ENCODE results near the gene NEUROG1.

Gene NEUROG1

DNA sequence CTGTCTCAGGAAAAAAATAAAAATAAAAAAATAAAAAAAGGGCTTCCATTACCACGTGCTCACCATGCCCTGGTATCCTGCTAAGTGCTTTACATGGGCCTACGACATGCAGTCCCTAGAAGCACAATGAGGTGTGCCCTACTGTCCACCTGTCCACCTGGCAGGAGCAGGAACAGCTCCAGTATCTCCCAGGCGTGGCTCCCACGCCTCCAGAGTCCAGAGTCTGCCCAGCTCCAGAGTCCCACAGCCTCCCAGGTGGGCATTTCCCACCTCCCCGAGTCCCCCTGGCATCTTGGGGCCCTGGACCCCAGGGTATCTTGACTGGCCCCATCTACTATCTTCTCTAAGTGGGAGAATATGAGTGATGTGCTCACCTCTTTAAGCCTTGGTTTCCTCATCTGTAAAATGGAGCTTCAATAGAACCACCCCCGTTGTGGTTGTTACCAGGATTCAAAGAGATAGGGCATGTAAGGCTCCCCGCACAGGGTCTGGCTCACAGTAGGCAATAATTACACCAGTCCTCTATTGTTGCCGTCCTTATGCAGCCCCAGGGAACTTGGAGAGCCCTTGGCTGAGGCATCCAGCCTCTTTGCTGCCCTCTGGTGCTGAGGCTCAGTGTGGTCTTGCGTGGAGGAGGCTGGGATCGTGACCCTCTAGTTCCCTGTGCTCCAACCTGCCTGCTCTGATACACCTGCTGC, 34.1 kb upstream of the NEUROG1 start:
- no peak overlapping the region for H2AFZ ChIP-seq (ENCODE audit: low read length)
- DNase-seq = peak; percentile 57
- no peaks in the 10 kb centered on the region for H3K9me3 ChIP-seq (replicated peaks; ENCODE audit: insufficient read depth, low read length)
- H3F3A ChIP-seq (ENCODE audit: insufficient read depth, low read length) = no peaks in the 10 kb centered on the region
- H3K9ac ChIP-seq (ENCODE audit: low read length) = no peak overlapping the region
- no peaks in the 10 kb centered on the region for H3K4me1 ChIP-seq (ENCODE audit: low read length)
- H3K36me3 ChIP-seq (replicated peaks; ENCODE audit: insufficient read depth, low read length) = no peaks in the 10 kb centered on the region
- no peak overlapping the region for H3K27ac ChIP-seq (ENCODE audit: low read length)
- TF ChIP-seq, protein P1, sequence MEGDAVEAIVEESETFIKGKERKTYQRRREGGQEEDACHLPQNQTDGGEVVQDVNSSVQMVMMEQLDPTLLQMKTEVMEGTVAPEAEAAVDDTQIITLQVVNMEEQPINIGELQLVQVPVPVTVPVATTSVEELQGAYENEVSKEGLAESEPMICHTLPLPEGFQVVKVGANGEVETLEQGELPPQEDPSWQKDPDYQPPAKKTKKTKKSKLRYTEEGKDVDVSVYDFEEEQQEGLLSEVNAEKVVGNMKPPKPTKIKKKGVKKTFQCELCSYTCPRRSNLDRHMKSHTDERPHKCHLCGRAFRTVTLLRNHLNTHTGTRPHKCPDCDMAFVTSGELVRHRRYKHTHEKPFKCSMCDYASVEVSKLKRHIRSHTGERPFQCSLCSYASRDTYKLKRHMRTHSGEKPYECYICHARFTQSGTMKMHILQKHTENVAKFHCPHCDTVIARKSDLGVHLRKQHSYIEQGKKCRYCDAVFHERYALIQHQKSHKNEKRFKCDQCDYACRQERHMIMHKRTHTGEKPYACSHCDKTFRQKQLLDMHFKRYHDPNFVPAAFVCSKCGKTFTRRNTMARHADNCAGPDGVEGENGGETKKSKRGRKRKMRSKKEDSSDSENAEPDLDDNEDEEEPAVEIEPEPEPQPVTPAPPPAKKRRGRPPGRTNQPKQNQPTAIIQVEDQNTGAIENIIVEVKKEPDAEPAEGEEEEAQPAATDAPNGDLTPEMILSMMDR (IDR thresholded peaks at IDR 0.05; ENCODE audit: low read length) = peak; percentile 69
- no peak for TF ChIP-seq EZH2phosphoT487 (IDR thresholded peaks at IDR 0.05; ENCODE audit: low read length)
- no peaks in the 10 kb centered on the region for H3K79me2 ChIP-seq (ENCODE audit: low read length)
- H3K4me3 ChIP-seq (ENCODE audit: low read length) = no peak overlapping the region
- no peak overlapping the region for H3K4me2 ChIP-seq (ENCODE audit: low read depth, low read length)
- no peaks in the 10 kb centered on the region for H4K20me1 ChIP-seq (ENCODE audit: insufficient read depth, low read length)
- peaks cover 9% of the 10 kb centered on the region for H3K27me3 ChIP-seq (replicated peaks; ENCODE audit: insufficient read depth, low read length)
- H3K9me2 ChIP-seq (replicated peaks; ENCODE audit: insufficient read depth, low read length) = no peaks in the 10 kb centered on the region

DNA sequence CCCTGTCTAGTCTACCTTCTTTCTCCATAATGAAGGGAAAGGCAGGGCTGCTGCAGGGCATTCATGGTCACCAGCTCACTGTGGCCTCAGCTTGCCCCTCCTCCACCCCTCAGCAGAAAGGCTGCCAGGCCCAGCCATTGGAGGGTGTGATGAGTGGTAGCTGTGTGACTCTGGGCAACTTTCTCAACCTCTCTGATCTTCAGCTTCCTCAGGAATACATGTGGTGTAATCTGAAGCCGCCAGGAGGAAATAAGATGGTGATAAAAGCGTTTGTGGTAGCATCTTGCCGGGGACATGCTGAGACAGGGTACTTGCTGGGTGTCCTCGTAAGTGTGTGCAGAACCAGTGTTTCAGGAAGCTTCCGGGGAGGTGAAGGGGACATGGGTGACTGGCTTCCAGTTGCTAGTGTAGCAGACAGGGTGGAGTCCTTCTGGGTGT, 33.2 kb upstream of the NEUROG1 start:
- Histone ChIP-seq H3K79me2 (ENCODE audit: low read length) (no peaks in the 10 kb centered on the region), H3K9me2 (replicated peaks; ENCODE audit: insufficient read depth, low read length) (no peaks in the 10 kb centered on the region), H3K4me1 (ENCODE audit: low read length) (no peaks in the 10 kb centered on the region), H3K27ac (ENCODE audit: low read length) (no peak overlapping the region), H3K9ac (ENCODE audit: low read length) (no peak overlapping the region), H3F3A (ENCODE audit: insufficient read depth, low read length) (no peaks in the 10 kb centered on the region), H4K20me1 (ENCODE audit: insufficient read depth, low read length) (no peaks in the 10 kb centered on the region), H3K36me3 (replicated peaks; ENCODE audit: insufficient read depth, low read length) (no peaks in the 10 kb centered on the region), H3K4me2 (ENCODE audit: low read depth, low read length) (no peak overlapping the region), H2AFZ (ENCODE audit: low read length) (no peak overlapping the region), H3K27me3 (replicated peaks; ENCODE audit: insufficient read depth, low read length) (peaks cover 9% of the 10 kb centered on the region), H3K9me3 (replicated peaks; ENCODE audit: insufficient read depth, low read length) (no peaks in the 10 kb centered on the region), H3K4me3 (ENCODE audit: low read length) (no peak overlapping the region)
- TF ChIP-seq, protein P1 (IDR thresholded peaks at IDR 0.05; ENCODE audit: low read length) = no peak
- no peak for TF ChIP-seq EZH2phosphoT487 (IDR thresholded peaks at IDR 0.05; ENCODE audit: low read length)
- no peak for TF ChIP-seq EZH2 (optimal IDR thresholded peaks at IDR 0.05; ENCODE audit: low read depth, low read length)
- DNase-seq = no peak

DNA sequence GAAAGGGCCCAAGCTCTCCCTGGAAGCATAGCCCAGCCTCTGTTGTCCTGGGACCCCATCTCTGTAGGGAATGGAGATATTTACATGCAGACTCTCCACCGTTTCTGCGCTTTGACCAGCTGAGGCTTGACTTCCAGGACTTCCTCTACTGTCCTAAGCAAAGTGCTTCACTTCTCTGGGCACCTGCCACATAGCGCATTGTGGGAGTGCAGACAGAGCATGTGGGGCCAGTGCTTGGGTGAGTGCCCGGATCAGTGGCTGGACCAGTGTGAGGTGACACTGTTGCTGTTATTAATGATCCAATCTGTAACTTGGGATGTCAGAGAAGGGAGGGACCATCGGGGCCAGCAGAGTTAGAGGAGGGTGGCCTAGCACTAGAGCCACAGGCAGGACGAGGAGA, 32.5 kb upstream of the NEUROG1 start:
- H3K27ac ChIP-seq (ENCODE audit: low read length) = no peak overlapping the region
- no peak overlapping the region for H3K4me2 ChIP-seq (ENCODE audit: low read depth, low read length)
- no peak for DNase-seq
- no peak overlapping the region for H3K9ac ChIP-seq (ENCODE audit: low read length)
- no peaks in the 10 kb centered on the region for H3F3A ChIP-seq (ENCODE audit: insufficient read depth, low read length)
- H3K9me2 ChIP-seq (replicated peaks; ENCODE audit: insufficient read depth, low read length) = no peaks in the 10 kb centered on the region
- H3K36me3 ChIP-seq (replicated peaks; ENCODE audit: insufficient read depth, low read length) = no peaks in the 10 kb centered on the region
- no peaks in the 10 kb centered on the region for H3K4me1 ChIP-seq (ENCODE audit: low read length)
- no peaks in the 10 kb centered on the region for H3K9me3 ChIP-seq (replicated peaks; ENCODE audit: insufficient read depth, low read length)
- no peaks in the 10 kb centered on the region for H3K79me2 ChIP-seq (ENCODE audit: low read length)
- peaks cover 9% of the 10 kb centered on the region for H3K27me3 ChIP-seq (replicated peaks; ENCODE audit: insufficient read depth, low read length)
- H3K4me3 ChIP-seq (ENCODE audit: low read length) = no peak overlapping the region
- H2AFZ ChIP-seq (ENCODE audit: low read length) = no peak overlapping the region
- H4K20me1 ChIP-seq (ENCODE audit: insufficient read depth, low read length) = no peaks in the 10 kb centered on the region
- TF ChIP-seq EZH2 (optimal IDR thresholded peaks at IDR 0.05; ENCODE audit: low read depth, low read length) (no peak), EZH2phosphoT487 (IDR thresholded peaks at IDR 0.05; ENCODE audit: low read length) (no peak)
- TF ChIP-seq, protein P1 (IDR thresholded peaks at IDR 0.05; ENCODE audit: low read length) = no peak

All from MM.1S (cell line).